GM13977 (cell line): Measurements from ENCODE around the gene DDRGK1.

ENCODE experiments used
- DNase-seq: peaks from one replicate; pipeline ENCODE4 v3.0.0; 2012; ENCODE audit warnings: low spot score
- CTCF ChIP-seq: IDR thresholded peaks from 2 replicates; pipeline ENCODE4 v1.5.1; 2012; ENCODE audit warnings: mild to moderate bottlenecking, control low read depth; ENCODE audit not compliant: insufficient read depth; ENCODE audit errors: extremely low read depth, missing control alignments
- in situ Hi-C: fragments of 300-500 bp; cut with MboI; formaldehyde crosslinking; loops from one replicate; pipeline ENCODE4 v1.12.0; 2022; ENCODE audit warnings: low sequenced_read_pairs, low pct_unique_long_range_greater_than_20kb, mixed read lengths, inconsistent platforms; ENCODE audit not compliant: unreplicated experiment

The DDRGK1 gene

GRCh38 chr20:3209257-3209945 lies 4.9 kb upstream of the DDRGK1 start, which contains the start of gene ITPA:
Gene ITPA (plus strand): TSS chr20:3209498. CDS start chr20:3209552, 54 bp downstream.
- no peak for TF ChIP-seq CTCF
- in situ Hi-C loops, result no loop called here
- DNase-seq, result peak; percentile 82

- DNase-seq, result no peak
- no peak for TF ChIP-seq CTCF
- in situ Hi-C loops, result no loop called here
Observed at GRCh38 chr20:3208786-3209256, 4.3 kb upstream of the DDRGK1 start.

- no peak for TF ChIP-seq CTCF
- in situ Hi-C loops, result no loop called here
- DNase-seq, result peak; percentile 76
Observed at GRCh38 chr20:3203315-3204123, 963 bp downstream of the DDRGK1 start.

GRCh38 chr20:3202965-3203314 lies 1.5 kb downstream of the DDRGK1 start:
- in situ Hi-C loops, result no loop called here
- no peak for DNase-seq
- no peak for TF ChIP-seq CTCF

GRCh38 chr20:3199976-3200755 lies 4.3 kb downstream of the DDRGK1 start:
- peak; percentile 35 for TF ChIP-seq CTCF
- no peak for DNase-seq
- in situ Hi-C loops, result no loop called here

GRCh38 chr20:3199206-3199605 lies 5.3 kb downstream of the DDRGK1 start:
- no peak for DNase-seq
- in situ Hi-C loops, result no loop called here
- no peak for TF ChIP-seq CTCF
